ENCODE data around the gene B4GALNT3. TPM values are rescaled to one million over a fixed set of nuclear protein-coding genes. Genes with fewer than 3 reads are reported as not detected.

The B4GALNT3 gene
- total RNA-seq, 2 donors from 2014 or later = 1.6 to 1.7 TPM

GRCh38 chr12:602700-603068 lies 142.9 kb downstream of the B4GALNT3 start:
- H3K9me3 ChIP-seq (ENCODE audit: control insufficient read depth, low read length, poor library complexity, severe bottlenecking) = no peaks in the 10 kb centered on the region
- ATAC-seq = no peak
- DNase-seq = no peak
- no peaks in the 10 kb centered on the region for H3K27me3 Mint-ChIP-seq
- H3K27ac Mint-ChIP-seq = no peak overlapping the region
- H3K4me1 Mint-ChIP-seq = peaks cover 15% of the 10 kb centered on the region
- H3K36me3 Mint-ChIP-seq (ENCODE audit: low read depth) = no peaks in the 10 kb centered on the region
- H3K4me3 Mint-ChIP-seq = no peak overlapping the region

DNA sequence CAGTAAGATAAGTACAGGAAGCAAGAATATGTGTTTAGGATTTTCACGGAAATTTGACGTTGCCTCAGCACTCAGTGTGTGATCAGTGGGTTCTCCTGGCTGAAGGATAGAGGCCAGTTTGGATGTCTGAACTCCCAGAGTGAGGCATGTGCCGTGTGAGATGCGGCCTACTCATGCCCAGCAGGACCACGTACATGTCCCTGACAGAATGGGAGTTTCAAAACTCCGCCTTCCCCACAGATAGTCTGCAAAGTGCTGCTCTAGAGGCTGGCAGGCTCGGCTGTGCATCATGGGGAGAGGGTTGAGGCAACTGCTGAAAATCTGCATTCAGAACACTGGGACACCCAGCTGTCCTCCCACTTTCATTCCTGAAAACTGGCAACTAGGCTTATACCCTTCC lies 145.2 kb downstream of the B4GALNT3 start:
- peaks cover 16% of the 10 kb centered on the region for H3K4me1 Mint-ChIP-seq
- no peaks in the 10 kb centered on the region for H3K27me3 Mint-ChIP-seq
- DNase-seq = no peak
- H3K4me3 Mint-ChIP-seq = no peak overlapping the region
- no peak overlapping the region for H3K27ac Mint-ChIP-seq
- no peaks in the 10 kb centered on the region for H3K9me3 ChIP-seq (ENCODE audit: control insufficient read depth, low read length, poor library complexity, severe bottlenecking)
- H3K36me3 Mint-ChIP-seq (ENCODE audit: low read depth) = no peaks in the 10 kb centered on the region
- ATAC-seq = no peak

- peak overlapping the region; percentile 27 for H3K27ac Mint-ChIP-seq
- peaks cover 28% of the 10 kb centered on the region for H3K4me1 Mint-ChIP-seq
- H3K9me3 ChIP-seq (ENCODE audit: control insufficient read depth, low read length, poor library complexity, severe bottlenecking) = no peaks in the 10 kb centered on the region
- H3K36me3 Mint-ChIP-seq (ENCODE audit: low read depth) = no peaks in the 10 kb centered on the region
- no peak overlapping the region for H3K4me3 Mint-ChIP-seq
- ATAC-seq (no peak), DNase-seq (no peak)
- H3K27me3 Mint-ChIP-seq = no peaks in the 10 kb centered on the region
Observed at GRCh38 chr12:607541-608001, 147.8 kb downstream of the B4GALNT3 start.

- H3K27ac Mint-ChIP-seq = no peak overlapping the region
- no peaks in the 10 kb centered on the region for H3K9me3 ChIP-seq (ENCODE audit: control insufficient read depth, low read length, poor library complexity, severe bottlenecking)
- H3K27me3 Mint-ChIP-seq = no peaks in the 10 kb centered on the region
- ATAC-seq (no peak), DNase-seq (no peak)
- no peak overlapping the region for H3K4me3 Mint-ChIP-seq
- H3K4me1 Mint-ChIP-seq = peaks cover 28% of the 10 kb centered on the region
- H3K36me3 Mint-ChIP-seq (ENCODE audit: low read depth) = no peaks in the 10 kb centered on the region
Observed at GRCh38 chr12:608413-608812, 148.7 kb downstream of the B4GALNT3 start.

- H3K4me3 Mint-ChIP-seq = no peak overlapping the region
- peaks cover 28% of the 10 kb centered on the region for H3K4me1 Mint-ChIP-seq
- ATAC-seq = no peak
- H3K27me3 Mint-ChIP-seq = no peaks in the 10 kb centered on the region
- no peaks in the 10 kb centered on the region for H3K9me3 ChIP-seq (ENCODE audit: control insufficient read depth, low read length, poor library complexity, severe bottlenecking)
- no peak for DNase-seq
- no peaks in the 10 kb centered on the region for H3K36me3 Mint-ChIP-seq (ENCODE audit: low read depth)
- H3K27ac Mint-ChIP-seq = no peak overlapping the region
Observed at GRCh38 chr12:608921-609320, 149.2 kb downstream of the B4GALNT3 start.

GRCh38 chr12:611721-612120 lies 152.0 kb downstream of the B4GALNT3 start:
- no peak overlapping the region for H3K4me3 Mint-ChIP-seq
- peaks cover 28% of the 10 kb centered on the region for H3K4me1 Mint-ChIP-seq
- no peak for DNase-seq
- H3K36me3 Mint-ChIP-seq (ENCODE audit: low read depth) = no peaks in the 10 kb centered on the region
- H3K27ac Mint-ChIP-seq = no peak overlapping the region
- ATAC-seq = no peak
- H3K27me3 Mint-ChIP-seq = no peaks in the 10 kb centered on the region
- no peaks in the 10 kb centered on the region for H3K9me3 ChIP-seq (ENCODE audit: control insufficient read depth, low read length, poor library complexity, severe bottlenecking)

DNA sequence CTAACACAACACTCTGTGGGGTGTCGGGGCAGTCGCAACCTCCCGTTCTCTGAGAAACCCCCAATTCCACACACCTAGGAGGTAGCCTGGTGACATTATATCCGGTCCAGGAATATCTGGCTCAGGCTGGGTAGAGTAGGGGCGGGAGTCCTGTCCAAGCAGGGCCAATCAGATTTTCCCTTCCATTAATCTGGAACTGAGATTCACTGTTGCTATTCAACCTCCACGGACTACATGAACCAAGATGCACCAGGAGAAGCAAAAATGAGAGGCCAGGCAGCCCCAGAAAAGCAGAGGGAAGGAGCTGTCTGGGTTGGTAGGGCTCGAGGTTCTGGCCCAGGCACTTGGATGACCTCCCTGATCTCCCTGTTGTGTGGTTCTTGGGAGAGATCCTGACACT lies 152.6 kb downstream of the B4GALNT3 start:
- no peak overlapping the region for H3K27ac Mint-ChIP-seq
- H3K27me3 Mint-ChIP-seq = no peaks in the 10 kb centered on the region
- DNase-seq (no peak), ATAC-seq (no peak)
- H3K36me3 Mint-ChIP-seq (ENCODE audit: low read depth) = no peaks in the 10 kb centered on the region
- peaks cover 26% of the 10 kb centered on the region for H3K4me1 Mint-ChIP-seq
- H3K9me3 ChIP-seq (ENCODE audit: control insufficient read depth, low read length, poor library complexity, severe bottlenecking) = no peaks in the 10 kb centered on the region
- H3K4me3 Mint-ChIP-seq = no peak overlapping the region

DNA sequence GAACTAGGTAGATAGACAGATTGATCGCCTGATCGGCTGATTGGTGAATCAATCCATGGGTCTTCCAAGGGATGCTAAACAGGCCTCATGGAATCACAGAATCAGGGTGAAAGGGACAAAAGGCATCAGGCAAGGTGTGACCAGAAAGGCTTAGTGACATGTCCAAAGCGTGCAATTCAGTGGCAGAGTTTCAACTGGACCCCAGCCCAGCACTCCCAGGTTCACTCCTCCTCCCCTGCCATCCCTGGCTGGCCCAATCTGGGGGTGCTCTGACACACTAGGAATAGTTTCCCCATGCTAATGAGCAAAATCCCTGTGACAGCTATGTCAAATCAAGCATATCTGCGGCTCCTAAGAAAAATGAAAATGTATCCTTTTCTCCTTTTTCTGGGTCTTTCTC lies 153.1 kb downstream of the B4GALNT3 start:
- H3K9me3 ChIP-seq (ENCODE audit: control insufficient read depth, low read length, poor library complexity, severe bottlenecking) = no peaks in the 10 kb centered on the region
- ATAC-seq = no peak
- Mint-ChIP-seq H3K4me3 (no peak overlapping the region), H3K4me1 (peaks cover 21% of the 10 kb centered on the region), H3K27me3 (no peaks in the 10 kb centered on the region), H3K36me3 (ENCODE audit: low read depth) (no peaks in the 10 kb centered on the region), H3K27ac (no peak overlapping the region)
- no peak for DNase-seq

Other genes starting within 250 kb of the B4GALNT3 start
- not detected for gene SLC6A12, start 245.8 kb upstream of the B4GALNT3 start, total RNA-seq
- under 1 TPM; 0.26 to 0.72 TPM for gene SLC6A13, start 197.1 kb upstream of the B4GALNT3 start, total RNA-seq
- gene KDM5A, start 70.6 kb upstream of the B4GALNT3 start, total RNA-seq = 100 to 1,000 TPM; 115 to 139 TPM
- 1 to 10 TPM; 5.6 to 8.4 TPM for gene CCDC77, start 58.3 kb upstream of the B4GALNT3 start, total RNA-seq
- 1 to 10 TPM; 6.1 to 6.3 TPM for gene NINJ2, start 203.5 kb downstream of the B4GALNT3 start, total RNA-seq

Measured in T-helper 17 cell (primary cell).